ENCODE measurements around the gene PGLYRP1. TPM values are rescaled to one million over a fixed set of nuclear protein-coding genes. Genes with fewer than 3 reads are reported as not detected.

Gene PGLYRP1
- total RNA-seq (2014; rRNA removed; shearing (Covaris generic)) (not detected in 2 replicates), total RNA-seq (2022) (not detected in 2 replicates), Bru-seq, nascent RNA (not detected), BruChase-seq, experiment 1, labeled RNA remaining after a 6-hour chase (not detected), BruChase-seq, experiment 2, labeled RNA remaining after a 2-hour chase (not detected)
- long read RNA-seq, partial matches to known transcripts = 0 of 3 reads
- long read RNA-seq, other reads (novel, unspliced or antisense) = 3 of 3 reads

GRCh38 chr19:46022431-46023310 lies at the start of gene PGLYRP1:
Gene PGLYRP1 (minus strand): TSS chr19:46023053. CDS start chr19:46023021, 32 bp downstream.
- H3K9me2 ChIP-seq (ENCODE audit: insufficient read depth, low read length) = no peaks in the 10 kb centered on the region
- peaks cover 5% of the 10 kb centered on the region; the same call in 1 of the 2 replicates for H3K36me3 ChIP-seq (ENCODE audit: insufficient read depth, low read length)
- no peaks in the 10 kb centered on the region for H3K79me2 ChIP-seq (ENCODE audit: insufficient read depth, low read depth, low read length)
- H3K27ac ChIP-seq (ENCODE audit: low read depth, low read length, poor library complexity, severe bottlenecking) = no peak within 1 kb of the TSS
- TF ChIP-seq EZH2phosphoT487 (IDR thresholded peaks at IDR 0.05; ENCODE audit: borderline replicate concordance, low read depth, low read length) (no peak), CTCF (conservative IDR thresholded peaks at IDR 0.05; ENCODE audit: low read length) (no peak)
- no peaks in the 10 kb centered on the region for H3K4me1 ChIP-seq (ENCODE audit: insufficient read depth, low read length, poor library complexity, severe bottlenecking)
- no peak within 1 kb of the TSS for H3K4me2 ChIP-seq (ENCODE audit: low read length)
- H3K4me3 ChIP-seq (ENCODE audit: low read depth, low read length, poor library complexity, severe bottlenecking) = no peak within 1 kb of the TSS
- intact Hi-C loops (cut with micrococcal nuclease; ENCODE audit: unreplicated experiment) = loop anchor here (10.0 kb wide), 1 partner anchor 162 kb away; no protein-coding TSS in a partner anchor
- no peaks in the 10 kb centered on the region for H4K20me1 ChIP-seq (ENCODE audit: insufficient read depth, low read length)
- ChIA-PET POLR2A (no interaction called here), CTCF (ENCODE audit: unreplicated experiment) (no interaction called here)
- DNase-seq (ENCODE audit: low spot score) = no peak
- BruUV-seq (replicated peaks) = no TSS peak
- H3K9me3 ChIP-seq (ENCODE audit: low read length) = no peaks in the 10 kb centered on the region
- no peak within 1 kb of the TSS for H2AFZ ChIP-seq (ENCODE audit: low read length)

GRCh38 chr19:46069806-46070341 lies 47.0 kb upstream of the PGLYRP1 start:
- CTCF ChIA-PET (ENCODE audit: unreplicated experiment) = no interaction called here

More at GRCh38 chr19:46069806-46070341, 47.0 kb upstream of the PGLYRP1 start:
- H4K20me1 ChIP-seq (ENCODE audit: insufficient read depth, low read length) = no peaks in the 10 kb centered on the region
- POLR2A ChIA-PET = no interaction called here
- no peak overlapping the region for H2AFZ ChIP-seq (ENCODE audit: low read length)
- BruUV-seq (replicated peaks) = no TSS peak
- no peaks in the 10 kb centered on the region for H3K9me2 ChIP-seq (ENCODE audit: insufficient read depth, low read length)
- no peaks in the 10 kb centered on the region for H3K9me3 ChIP-seq (ENCODE audit: low read length)
- intact Hi-C loops (cut with micrococcal nuclease; ENCODE audit: unreplicated experiment) = no loop called here
- no peak overlapping the region for H3K4me3 ChIP-seq (ENCODE audit: low read depth, low read length, poor library complexity, severe bottlenecking)
- H3K36me3 ChIP-seq (ENCODE audit: insufficient read depth, low read length) = no peaks in the 10 kb centered on the region
- no peak for TF ChIP-seq EZH2phosphoT487 (IDR thresholded peaks at IDR 0.05; ENCODE audit: borderline replicate concordance, low read depth, low read length)
- no peak for TF ChIP-seq CTCF (conservative IDR thresholded peaks at IDR 0.05; ENCODE audit: low read length)
- H3K79me2 ChIP-seq (ENCODE audit: insufficient read depth, low read depth, low read length) = no peaks in the 10 kb centered on the region
- H3K4me1 ChIP-seq (ENCODE audit: insufficient read depth, low read length, poor library complexity, severe bottlenecking) = no peaks in the 10 kb centered on the region
- H3K27ac ChIP-seq (ENCODE audit: low read depth, low read length, poor library complexity, severe bottlenecking) = no peak overlapping the region
- no peak for DNase-seq (ENCODE audit: low spot score)
- H3K4me2 ChIP-seq (ENCODE audit: low read length) = no peak overlapping the region
